GM18517 (cell line): Measurements from ENCODE around the gene CDC123.
"Not testable (repeated sequence)": the region's sequence is repeated elsewhere in the genome, so short reads cannot be mapped to it uniquely, and the experiment has no call there.

ENCODE experiments used
- ATAC-seq: cut with Tn5 transposase; IDR thresholded peaks from one replicate; pipeline ENCODE4 v1.9.1; 2021; ENCODE audit warnings: mild to moderate bottlenecking, moderate library complexity; ENCODE audit not compliant: unreplicated experiment

The CDC123 gene

DNA sequence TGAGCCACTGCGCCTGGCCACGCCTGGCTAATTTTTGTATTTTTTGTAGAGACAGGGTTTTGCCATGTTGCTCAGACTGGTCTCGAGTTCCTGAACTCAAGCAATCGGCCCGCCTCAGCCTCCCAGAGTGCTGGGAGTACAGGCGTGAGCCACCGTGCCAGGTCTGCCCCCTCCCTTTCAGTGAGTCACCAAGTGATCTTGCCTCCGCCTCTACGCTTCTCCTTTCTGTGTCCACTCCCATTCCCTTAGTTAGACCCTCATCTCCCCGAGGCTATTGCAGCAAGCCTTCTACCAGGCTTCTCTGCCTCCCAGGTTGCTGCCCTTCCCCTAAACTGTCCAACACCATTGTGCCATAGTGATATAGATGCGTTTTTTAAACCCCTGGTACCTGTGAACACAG lies 32.9 kb downstream of the CDC123 start:
- no peak for ATAC-seq

DNA sequence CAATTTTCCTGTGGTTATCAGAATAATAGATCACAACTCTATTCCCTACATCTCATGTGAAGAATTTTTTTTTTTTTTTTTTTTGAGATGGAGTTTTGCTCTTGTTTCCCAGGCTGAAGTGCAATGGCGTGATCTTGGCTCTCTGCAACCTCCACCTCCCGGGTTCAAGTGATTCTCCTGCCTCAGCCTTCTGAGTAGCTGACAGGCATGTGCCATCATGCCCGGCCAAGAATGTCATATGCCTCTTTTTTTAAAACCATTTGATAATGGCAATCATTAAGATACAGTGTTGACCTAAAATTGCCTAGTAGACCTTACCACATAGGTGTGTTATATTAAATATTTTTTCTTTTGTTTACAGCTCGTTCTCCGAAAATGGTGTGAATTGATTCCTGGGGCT lies 38.7 kb downstream of the CDC123 start:
- ATAC-seq, result not testable (repeated sequence)

GRCh38 chr10:12235116-12235694 lies 39.2 kb downstream of the CDC123 start:
- no peak for ATAC-seq

GRCh38 chr10:12235796-12236195 lies 39.8 kb downstream of the CDC123 start:
- no peak for ATAC-seq

DNA sequence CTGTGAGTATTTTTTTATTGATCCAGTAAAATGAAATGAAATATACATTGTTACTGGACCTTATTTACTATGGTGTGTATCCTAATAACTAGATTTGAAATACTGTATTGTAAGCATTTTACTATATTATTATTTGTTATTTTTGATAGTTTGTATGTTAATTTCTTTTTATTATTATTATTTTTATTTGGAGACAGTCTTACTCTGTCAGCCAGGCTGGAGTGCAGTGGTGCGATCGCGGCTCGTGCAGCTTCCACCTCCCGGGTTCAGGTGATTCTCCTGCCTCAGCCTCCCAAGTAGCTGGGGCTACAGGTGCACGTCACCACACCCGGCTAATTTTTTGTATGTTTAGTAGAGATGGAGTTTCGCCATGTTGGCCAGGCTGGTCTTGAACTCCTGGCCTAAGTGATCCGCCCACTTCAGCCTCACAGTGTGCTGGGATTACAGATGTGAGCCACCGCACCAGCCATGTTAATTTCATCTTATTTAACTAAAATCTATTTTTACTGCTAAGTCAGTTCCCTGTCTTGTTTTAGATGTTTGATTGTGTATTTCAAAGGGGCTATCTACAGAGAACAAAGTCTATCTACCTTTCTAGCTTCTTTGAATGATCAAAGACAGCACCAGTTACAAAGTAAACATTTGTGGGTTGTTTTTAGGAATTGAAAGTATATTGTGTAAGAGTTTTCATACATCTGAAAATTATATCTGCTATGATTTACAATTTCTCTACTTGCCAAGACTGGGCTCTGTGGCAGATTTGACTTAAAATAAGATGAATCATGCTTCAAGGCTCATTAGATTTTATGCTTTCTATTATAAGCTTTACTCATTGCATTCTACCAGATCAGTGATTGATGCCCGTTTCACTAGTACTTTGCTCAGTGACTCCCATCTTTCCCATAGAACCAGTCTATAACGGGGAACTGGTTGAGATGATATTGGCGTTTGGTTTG lies 41.6 kb downstream of the CDC123 start:
- no peak for ATAC-seq

DNA sequence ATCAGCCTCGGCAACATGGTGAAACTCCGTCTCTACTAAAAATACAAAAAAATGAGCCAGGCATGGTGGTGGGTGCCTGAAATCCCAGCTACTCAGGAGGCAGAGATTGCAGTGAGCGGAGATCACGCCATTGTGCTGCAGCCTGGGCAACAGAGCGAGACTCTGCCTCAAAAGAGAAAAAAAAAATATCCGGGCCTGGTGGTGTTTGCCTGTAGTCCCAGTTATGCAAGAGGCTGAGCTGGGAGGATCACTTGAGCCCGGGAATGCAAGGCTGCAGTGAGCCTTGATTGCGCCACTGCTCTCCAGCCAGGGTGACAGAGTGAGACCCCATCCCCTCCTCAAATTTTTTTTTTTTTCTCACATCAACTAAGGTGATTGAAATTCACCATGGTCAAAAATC lies 42.8 kb downstream of the CDC123 start:
- no peak for ATAC-seq

DNA sequence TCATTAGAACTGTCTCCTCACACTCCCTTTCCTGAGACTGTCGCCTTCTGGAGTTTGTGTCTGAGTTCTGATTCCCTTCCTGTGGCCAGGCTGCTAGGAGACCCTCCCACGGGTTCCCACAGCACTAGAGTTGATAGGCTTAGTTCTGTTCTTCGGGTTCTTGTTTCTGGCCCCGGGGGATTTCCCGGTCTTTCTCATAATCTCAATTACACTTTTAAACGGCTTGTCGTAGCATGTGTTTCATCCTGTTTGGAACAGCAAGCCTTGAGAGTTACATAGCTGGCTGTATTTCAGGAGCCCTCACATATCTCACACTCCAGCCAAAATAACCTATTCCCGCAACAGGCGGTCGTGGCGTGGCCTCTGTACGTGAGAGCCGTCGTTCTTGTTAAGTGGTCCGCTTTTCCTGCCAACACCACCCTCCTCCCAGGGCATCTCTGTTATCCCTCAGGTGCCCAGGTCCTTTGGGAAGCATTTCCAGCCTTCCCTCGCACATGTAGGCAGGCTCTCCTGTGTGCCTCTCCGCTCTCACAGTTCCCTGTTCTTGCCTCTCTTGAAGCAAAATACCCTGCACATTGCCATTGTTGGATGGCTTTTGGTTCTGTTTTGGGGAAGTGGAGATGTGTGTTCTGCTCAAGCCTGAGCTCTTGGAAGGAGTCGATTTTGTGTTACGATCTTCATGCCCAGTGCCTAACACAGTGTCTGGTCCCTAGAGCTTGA lies 46.0 kb downstream of the CDC123 start:
- no peak for ATAC-seq

DNA sequence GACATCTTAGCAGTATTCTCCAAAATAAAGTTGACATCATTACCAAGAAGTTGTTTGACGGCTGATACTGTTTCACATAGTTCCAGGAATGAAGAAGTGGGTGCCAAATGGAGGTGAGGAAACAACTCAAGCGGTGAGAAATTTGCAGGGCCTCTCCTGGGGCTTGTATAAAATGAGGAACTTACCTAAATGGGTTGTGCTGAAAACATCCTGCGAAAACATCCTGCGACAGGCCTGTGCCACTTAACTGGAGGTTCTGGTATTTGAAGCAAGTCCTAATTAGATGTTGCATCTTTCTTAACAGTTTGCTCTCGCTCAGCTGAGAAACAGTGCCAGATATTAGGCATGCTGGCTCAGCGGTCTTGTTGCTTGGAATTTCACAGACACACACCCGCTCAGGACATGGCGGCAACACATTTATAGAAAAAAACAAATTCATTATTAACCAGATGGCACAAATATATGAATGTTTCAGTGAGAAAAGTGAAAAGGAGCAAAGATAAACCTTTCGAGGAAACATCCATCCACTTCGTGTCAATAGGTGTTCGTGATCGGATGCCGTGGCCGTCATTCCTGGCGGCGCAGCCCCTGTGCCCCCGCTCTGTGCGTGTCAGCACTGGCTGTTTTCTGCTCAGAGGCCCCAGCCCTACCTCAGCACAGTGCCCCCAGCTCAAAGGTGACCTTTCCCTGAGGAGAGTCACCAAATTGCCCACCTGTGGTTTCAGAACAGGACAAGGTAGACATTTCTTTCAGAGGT lies 48.1 kb downstream of the CDC123 start:
- ATAC-seq, result no peak

DNA sequence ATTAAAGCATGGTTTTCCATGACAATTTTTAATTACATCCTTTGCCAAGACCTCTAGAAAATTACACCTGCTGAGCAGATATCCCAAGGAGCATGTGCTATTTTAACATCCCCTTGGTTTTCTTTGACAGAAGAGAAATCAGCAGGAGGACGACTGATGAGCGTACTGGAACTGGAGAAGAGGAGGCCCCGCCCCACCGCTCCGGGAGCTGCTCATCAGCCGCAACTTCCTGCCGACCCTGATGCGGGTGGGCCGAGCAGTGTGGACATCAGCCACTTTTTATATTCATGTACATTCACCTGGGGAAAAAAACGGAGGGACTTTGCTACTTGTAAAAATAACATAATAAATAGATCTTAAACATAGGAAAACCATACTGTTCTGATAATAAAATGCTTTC lies 54.2 kb downstream of the CDC123 start:
- no peak for ATAC-seq

DNA sequence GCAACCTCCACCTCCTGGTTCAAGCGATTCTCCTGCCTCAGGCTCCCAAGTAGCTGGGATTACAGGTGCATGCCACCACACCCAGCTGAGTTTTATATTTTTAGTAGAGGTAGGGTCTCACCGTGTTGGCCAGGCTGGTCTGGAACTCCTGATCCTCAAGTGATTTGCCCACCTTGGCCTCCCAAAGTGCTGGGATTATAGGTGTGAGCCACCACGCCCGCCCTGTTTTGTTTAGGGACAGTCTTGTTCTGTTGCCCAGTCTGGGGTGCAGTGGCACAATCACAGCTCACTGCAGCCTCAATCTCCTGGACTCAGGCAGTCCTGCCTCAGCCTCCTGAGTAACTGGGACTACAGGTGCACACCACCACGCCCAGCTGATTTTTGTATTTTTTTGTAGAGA lies 54.7 kb downstream of the CDC123 start:
- not testable (repeated sequence) for ATAC-seq

- ATAC-seq, result no peak
Observed at GRCh38 chr10:12251581-12251980, 55.6 kb downstream of the CDC123 start.

GRCh38 chr10:12252882-12253546 lies 57.0 kb downstream of the CDC123 start:
- ATAC-seq, result no peak

DNA sequence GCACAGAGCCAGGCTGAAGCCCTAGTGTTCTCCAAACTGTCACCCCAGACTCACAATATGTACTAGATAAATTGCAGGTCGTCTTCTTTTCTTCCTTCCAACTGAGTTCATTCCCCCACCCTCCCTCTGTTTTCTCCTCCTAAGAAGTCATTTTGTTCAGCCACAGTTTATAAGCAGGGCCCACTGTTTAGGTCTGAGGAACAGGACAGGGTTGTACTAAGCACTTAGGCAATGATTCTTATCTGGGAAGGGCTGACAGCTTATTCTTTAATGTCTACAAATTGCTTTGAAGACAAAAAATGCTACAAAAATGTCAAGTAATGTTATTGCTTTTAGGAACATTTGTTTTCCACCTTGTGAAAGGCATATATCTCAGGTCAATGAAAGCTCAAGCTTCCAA lies 59.1 kb downstream of the CDC123 start:
- no peak for ATAC-seq

DNA sequence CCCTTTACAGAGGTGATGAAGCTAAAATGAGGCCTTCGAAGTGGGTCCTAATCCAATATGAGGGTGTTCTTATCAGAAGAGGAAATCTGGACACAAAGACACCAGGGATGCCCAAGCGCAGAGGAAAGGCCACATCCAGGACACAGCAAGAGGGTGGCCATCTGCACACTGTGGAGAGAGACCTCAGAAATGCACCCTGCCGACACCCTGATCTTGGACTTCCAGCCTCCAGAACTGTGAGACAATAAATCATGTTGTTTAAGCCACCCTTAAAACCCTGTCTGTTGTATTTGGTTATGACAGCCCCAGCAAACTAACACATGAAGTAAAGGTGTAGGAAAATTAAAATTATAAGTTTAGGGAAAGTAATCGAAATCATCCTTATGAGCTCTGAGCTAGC lies 64.0 kb downstream of the CDC123 start:
- ATAC-seq, result no peak

DNA sequence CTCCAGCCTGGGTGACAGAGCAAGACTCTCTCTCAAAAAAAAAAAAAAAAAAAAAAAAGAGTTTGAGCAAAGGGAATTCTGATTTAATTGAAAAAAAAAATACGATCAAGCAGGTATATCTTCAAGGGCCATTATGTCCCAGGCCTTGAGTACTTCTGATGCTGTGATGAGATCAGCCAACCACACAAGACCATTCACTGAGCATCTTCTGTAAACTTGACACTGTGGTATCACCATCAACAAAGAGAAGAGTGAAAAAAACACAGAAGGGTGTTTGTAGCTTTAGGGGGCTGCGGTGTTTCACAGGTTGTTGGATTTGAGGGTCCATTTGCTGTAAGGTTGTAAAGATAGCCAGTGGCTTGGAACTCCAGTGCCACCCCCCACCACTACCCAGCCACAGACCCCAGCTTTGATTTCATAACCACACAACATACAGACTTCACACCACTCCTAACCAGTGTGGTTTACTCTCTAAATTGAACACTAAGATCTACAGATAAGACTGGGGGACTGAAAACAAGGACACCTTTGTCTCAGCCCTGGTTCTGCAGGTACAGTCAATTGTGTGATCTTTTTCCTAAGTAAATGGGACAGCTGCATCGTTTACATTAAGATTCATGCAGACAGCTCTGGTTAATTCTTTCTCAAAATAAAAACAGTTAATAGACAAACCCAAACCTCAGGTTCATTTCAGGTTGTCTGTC lies 66.4 kb downstream of the CDC123 start:
- no peak for ATAC-seq

DNA sequence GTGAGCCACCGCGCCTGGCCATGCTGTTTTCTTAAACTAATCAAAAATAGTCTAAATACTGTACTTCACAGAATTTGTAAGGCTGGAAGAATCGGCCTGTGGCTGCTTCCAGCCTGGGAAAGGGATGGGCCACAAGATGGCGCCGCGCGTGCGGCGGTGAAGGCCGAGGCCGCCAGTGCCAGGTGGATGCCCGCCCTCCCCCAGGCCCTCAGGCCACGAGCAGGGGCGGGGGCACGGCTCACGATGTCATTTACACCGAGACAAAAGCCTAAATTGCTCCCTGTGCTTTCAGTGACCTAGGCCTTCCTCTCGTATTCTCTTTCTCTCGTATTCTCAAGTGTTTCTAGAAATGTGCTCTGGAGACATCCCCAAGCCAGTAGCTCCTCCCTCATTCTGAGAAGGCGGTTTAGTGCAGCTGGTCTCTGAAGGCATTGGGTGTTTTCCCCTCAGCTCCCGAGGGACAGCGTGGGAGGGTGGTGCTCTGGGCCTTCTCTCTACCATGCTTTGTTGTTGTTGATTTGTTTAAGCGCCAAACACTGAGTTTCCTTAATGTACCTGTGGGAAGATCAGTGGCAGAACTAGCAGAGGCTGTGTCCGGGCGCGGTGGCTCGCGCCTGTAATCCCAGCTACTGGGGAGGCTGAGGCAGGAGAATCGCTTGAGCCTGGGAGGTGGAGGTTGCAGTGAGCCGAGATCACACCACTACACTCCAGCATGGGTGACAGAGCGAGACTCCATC lies 68.4 kb downstream of the CDC123 start:
- ATAC-seq, result peak; percentile 92

DNA sequence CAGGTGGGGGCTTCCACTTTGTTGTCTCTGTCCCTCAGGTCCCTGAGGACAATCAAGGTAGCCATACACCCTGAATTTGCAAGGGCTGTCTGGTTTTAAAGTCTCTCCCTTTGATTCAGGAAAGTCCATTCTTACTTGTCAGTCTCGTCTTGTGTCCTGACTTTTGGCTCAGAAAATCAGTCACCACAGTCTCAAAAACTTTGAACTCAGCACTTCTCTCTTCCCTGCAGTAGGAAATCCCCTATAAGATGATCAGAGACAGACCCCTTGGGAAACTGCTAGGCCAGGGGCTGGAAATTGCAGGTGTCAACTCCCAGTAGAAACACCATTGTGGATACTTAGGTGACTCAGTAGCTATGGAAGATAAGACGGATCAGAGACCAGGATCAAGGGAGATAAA lies 73.1 kb downstream of the CDC123 start:
- ATAC-seq, result no peak

DNA sequence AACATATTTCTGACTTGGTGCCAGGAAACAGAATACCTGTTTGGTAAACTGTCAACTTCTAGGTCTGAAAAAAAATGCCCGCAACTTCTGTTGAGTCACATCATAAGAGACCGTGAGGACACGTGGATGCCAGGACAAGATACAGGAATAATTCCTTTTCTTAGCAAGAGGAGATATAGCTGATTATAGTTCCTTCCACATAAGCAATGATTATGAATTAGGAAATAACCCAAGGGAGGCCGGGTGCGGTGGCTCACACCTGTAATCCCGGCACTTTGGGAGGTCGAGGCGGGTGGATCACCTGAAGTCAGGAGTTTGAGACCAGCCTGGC lies 75.2 kb downstream of the CDC123 start:
- ATAC-seq, result no peak

- ATAC-seq, result not testable (repeated sequence)
Observed at GRCh38 chr10:12277862-12278261, 81.9 kb downstream of the CDC123 start.
